Glutamatergic neuron (in vitro differentiated cells): ENCODE measurements around the gene NOX3. TPM values are rescaled to one million over a fixed set of nuclear protein-coding genes. Genes with fewer than 3 reads are reported as not detected.
"Not testable (repeated sequence)": the region's sequence is repeated elsewhere in the genome, so short reads cannot be mapped to it uniquely, and the experiment has no call there.

ENCODE experiments used
- DNase-seq: peaks from one replicate; pipeline ENCODE4 v3.0.0; 2022
- H3K27ac Mint-ChIP-seq: one replicate; pipeline ENCODE4 v1.8.0; 2020; ENCODE audit warnings: mild to moderate bottlenecking, mixed read lengths, inconsistent platforms; ENCODE audit not compliant: unreplicated experiment
- H3K27me3 Mint-ChIP-seq: one replicate; pipeline ENCODE4 v1.8.0; 2020; ENCODE audit warnings: mild to moderate bottlenecking, moderate library complexity, mixed read lengths, inconsistent platforms; ENCODE audit not compliant: unreplicated experiment
- H3K36me3 Mint-ChIP-seq: one replicate; pipeline ENCODE4 v1.8.0; 2020; ENCODE audit warnings: mild to moderate bottlenecking, mixed read lengths, inconsistent platforms; ENCODE audit not compliant: unreplicated experiment
- H3K4me1 Mint-ChIP-seq: one replicate; pipeline ENCODE4 v1.8.0; 2020; ENCODE audit warnings: mild to moderate bottlenecking, low read depth, mixed read lengths, inconsistent platforms; ENCODE audit not compliant: unreplicated experiment
- H3K4me3 Mint-ChIP-seq: one replicate; pipeline ENCODE4 v1.8.0; 2020; ENCODE audit warnings: mild to moderate bottlenecking, mixed read lengths, inconsistent platforms; ENCODE audit not compliant: unreplicated experiment
- H3K9me3 Mint-ChIP-seq: one replicate; pipeline ENCODE4 v1.8.0; 2020; ENCODE audit warnings: mild to moderate bottlenecking, moderate library complexity, mixed read lengths, inconsistent platforms; ENCODE audit not compliant: unreplicated experiment
- total RNA-seq: library from RNA; stranded (reverse); fragmentation: NEBNext Ultra II Directional; extraction: Animal tissue kit (Norgen Biotek cat#: 25700); gene quantifications from one replicate; pipeline ENCODE4 v1.2.1, GENCODE V29; 2021; ENCODE audit not compliant: unreplicated experiment
- TF ChIP-seq, protein P1 (sequence below): fragments of 200-600 bp; sonication (generic); IDR thresholded peaks from one replicate; pipeline ENCODE4 v1.5.0; 2021; ENCODE audit not compliant: partially characterized antibody, unreplicated experiment

Gene NOX3
- total RNA-seq, 1 donor from 2014 or later: not detected

DNA sequence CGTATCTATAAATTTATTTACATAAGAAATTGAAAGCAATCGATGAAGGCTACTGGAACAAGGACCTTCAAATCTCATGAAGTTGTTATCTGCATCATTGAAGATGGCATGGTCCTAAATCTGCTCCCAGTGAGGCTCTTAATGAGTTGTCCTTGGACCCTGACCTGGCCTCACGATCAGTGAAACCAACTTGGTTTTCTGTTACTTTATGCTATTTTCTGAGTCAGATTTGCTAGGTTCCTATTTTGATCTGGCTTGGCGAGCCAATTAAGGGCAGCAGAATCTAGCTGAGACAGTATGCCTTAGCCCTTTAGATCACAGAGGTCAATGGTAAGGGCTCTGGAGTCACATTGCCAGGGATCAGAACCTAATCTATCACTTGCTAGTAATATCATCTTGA, 30.1 kb upstream of the NOX3 start:
- Mint-ChIP-seq H3K27ac (no peak overlapping the region), H3K9me3 (no peaks in the 10 kb centered on the region), H3K4me1 (no peaks in the 10 kb centered on the region), H3K36me3 (no peaks in the 10 kb centered on the region), H3K4me3 (no peak overlapping the region), H3K27me3 (no peaks in the 10 kb centered on the region)
- TF ChIP-seq, protein P1, sequence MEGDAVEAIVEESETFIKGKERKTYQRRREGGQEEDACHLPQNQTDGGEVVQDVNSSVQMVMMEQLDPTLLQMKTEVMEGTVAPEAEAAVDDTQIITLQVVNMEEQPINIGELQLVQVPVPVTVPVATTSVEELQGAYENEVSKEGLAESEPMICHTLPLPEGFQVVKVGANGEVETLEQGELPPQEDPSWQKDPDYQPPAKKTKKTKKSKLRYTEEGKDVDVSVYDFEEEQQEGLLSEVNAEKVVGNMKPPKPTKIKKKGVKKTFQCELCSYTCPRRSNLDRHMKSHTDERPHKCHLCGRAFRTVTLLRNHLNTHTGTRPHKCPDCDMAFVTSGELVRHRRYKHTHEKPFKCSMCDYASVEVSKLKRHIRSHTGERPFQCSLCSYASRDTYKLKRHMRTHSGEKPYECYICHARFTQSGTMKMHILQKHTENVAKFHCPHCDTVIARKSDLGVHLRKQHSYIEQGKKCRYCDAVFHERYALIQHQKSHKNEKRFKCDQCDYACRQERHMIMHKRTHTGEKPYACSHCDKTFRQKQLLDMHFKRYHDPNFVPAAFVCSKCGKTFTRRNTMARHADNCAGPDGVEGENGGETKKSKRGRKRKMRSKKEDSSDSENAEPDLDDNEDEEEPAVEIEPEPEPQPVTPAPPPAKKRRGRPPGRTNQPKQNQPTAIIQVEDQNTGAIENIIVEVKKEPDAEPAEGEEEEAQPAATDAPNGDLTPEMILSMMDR: no peak
- DNase-seq: no peak

DNA sequence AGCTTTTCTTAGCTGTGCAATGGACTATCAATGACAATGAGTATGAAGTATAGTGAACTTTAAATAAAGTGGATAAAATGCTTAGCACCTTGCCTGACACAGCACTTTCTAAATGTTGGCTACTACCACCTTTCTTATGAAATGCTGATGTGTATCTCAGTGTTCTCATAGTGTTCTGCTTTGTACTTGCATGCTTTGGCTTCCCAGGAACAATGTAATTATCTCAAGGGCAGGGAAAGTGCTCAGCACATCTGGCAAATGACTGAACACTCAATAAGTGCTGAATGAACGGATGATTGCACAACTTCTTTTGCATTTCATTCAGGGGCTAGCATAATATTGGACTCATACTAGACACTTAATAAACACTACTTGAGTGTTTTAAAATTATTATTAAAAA, 28.2 kb upstream of the NOX3 start:
- no peaks in the 10 kb centered on the region for H3K4me1 Mint-ChIP-seq
- no peaks in the 10 kb centered on the region for H3K27me3 Mint-ChIP-seq
- DNase-seq: no peak
- no peaks in the 10 kb centered on the region for H3K36me3 Mint-ChIP-seq
- H3K4me3 Mint-ChIP-seq: no peak overlapping the region
- no peak overlapping the region for H3K27ac Mint-ChIP-seq
- H3K9me3 Mint-ChIP-seq: no peaks in the 10 kb centered on the region
- TF ChIP-seq, protein P1: no peak

DNA sequence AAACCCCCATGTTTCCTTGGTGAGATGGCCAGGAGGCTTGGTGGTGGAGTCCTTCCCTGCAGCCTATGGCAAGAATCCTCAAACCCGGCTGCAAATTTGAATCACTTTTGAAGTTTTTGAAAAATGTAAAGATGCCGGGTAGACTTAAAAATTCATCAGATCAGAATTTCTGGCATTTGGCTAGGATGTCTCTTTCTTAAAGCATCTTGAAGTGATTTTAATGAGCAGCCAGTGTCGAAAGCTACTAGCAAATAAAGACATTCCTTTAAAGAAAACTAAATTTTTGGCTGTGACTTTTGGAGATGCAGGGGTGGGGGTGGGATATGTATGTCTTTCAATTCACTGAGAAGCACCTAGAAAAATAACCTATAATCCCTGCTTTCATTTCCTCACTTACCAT, 25.6 kb upstream of the NOX3 start:
- no peaks in the 10 kb centered on the region for H3K4me1 Mint-ChIP-seq
- no peak for DNase-seq
- no peak overlapping the region for H3K27ac Mint-ChIP-seq
- no peaks in the 10 kb centered on the region for H3K9me3 Mint-ChIP-seq
- no peaks in the 10 kb centered on the region for H3K27me3 Mint-ChIP-seq
- H3K4me3 Mint-ChIP-seq: no peak overlapping the region
- TF ChIP-seq, protein P1: no peak
- no peaks in the 10 kb centered on the region for H3K36me3 Mint-ChIP-seq

DNA sequence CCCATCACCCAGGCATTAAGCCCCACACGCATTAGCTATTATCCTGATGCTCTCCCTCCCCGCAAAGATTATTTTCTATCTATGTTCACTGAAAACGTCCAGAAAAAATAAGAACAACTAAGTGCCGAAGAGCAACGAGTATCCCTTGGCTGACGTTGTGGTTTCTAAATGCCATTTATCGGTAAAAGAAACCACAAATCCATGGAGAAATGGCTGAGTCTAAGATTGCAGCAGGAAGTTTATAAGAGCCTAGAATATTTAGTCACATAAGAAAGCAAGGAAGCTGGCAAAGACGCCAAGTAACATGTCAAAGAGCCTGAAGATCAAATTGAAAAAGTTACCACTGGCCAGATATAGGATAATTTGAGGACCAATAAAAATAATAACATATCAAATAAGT, 18.1 kb upstream of the NOX3 start:
- Mint-ChIP-seq H3K9me3 (peaks cover 2% of the 10 kb centered on the region), H3K4me1 (no peaks in the 10 kb centered on the region), H3K27ac (no peak overlapping the region), H3K4me3 (no peak overlapping the region), H3K27me3 (no peaks in the 10 kb centered on the region), H3K36me3 (peaks cover 5% of the 10 kb centered on the region)
- TF ChIP-seq, protein P1: no peak
- no peak for DNase-seq

DNA sequence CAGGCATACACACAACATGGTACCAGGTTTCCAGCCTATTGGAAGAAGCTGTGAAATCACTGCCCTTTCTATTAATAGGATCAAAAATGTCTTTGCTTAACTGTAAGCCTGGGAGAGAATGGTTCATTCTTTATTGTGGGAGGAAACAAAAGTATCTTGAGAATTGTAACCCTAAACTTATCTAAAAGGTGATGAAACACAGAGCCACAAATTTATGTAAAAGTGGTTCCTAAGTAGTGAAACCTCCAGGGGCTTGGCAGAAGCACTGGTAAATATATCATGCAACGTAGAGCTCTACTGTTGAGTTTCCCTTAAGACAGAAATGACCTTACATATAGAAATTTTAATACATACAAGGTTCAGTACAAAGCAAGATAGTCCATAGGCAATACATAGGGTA, 17.2 kb upstream of the NOX3 start:
- Mint-ChIP-seq H3K4me3 (no peak overlapping the region), H3K27me3 (no peaks in the 10 kb centered on the region), H3K4me1 (no peaks in the 10 kb centered on the region), H3K9me3 (peaks cover 2% of the 10 kb centered on the region), H3K36me3 (peaks cover 11% of the 10 kb centered on the region), H3K27ac (no peak overlapping the region)
- no peak for DNase-seq
- TF ChIP-seq, protein P1: no peak

DNA sequence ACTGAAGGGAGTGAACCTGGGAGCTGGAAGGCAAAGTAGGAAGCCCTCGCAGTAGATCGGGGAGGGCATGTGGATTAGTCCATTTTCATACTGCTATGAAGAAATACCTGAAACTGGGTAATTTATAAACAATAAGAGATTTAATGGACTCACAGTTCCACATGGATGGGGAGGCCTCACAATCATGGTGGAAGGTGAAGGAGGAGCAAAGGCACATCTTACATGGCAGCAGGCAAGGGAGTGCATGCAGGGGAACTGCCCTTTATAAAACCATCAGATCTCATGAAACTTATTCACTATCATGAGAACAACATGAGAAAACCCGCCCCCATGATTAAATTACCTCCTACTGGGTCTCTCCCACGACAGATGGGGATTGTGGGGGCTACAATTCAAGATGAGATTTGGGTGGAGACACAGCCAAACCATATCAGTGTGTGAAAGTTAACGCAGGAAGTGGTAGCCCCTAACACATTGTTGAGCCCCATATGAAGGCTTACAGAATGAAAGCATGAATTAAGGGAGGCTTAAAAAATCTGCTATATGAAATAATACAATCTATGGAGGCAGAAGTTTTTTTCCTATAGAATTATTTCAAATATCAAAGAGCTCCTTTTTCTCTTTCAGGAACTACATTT, 15.5 kb upstream of the NOX3 start:
- not testable (repeated sequence) for DNase-seq, H3K27ac Mint-ChIP-seq, H3K27me3 Mint-ChIP-seq, H3K4me1 Mint-ChIP-seq, H3K9me3 Mint-ChIP-seq, H3K4me3 Mint-ChIP-seq
- peaks cover 21% of the 10 kb centered on the region for H3K36me3 Mint-ChIP-seq

DNA sequence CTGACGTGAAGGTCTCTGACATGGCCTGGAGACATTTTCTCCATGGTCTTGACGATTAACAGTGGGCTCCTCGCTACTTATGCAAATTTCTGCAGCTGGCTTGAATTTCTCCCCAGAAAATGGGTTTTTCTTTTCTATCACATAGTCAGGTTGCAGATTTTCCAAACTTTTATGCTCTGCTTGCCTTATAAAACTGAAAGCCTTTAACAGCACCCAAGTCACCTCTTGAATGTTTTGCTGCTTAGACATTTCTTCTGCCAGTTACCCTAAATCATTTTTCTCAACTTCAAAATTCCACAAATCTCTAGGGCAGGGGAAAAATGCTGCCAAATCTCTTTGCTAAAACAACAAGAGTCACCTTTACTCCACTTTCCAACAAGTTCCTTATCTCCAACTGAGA, 12.9 kb upstream of the NOX3 start:
- not testable (repeated sequence) for H3K27me3 Mint-ChIP-seq, H3K4me1 Mint-ChIP-seq, H3K9me3 Mint-ChIP-seq, H3K27ac Mint-ChIP-seq, H3K4me3 Mint-ChIP-seq, DNase-seq
- H3K36me3 Mint-ChIP-seq: peaks cover 25% of the 10 kb centered on the region
